Right ventricle myocardium inferior (tissue), 1 donor: ENCODE data around the gene CSNK2B. TPM values are rescaled to one million over a fixed set of nuclear protein-coding genes. Genes with fewer than 3 reads are reported as not detected.
"Not testable (repeated sequence)": the region's sequence is repeated elsewhere in the genome, so short reads cannot be mapped to it uniquely, and the experiment has no call there.

Experiments
- ATAC-seq: fragments of 200-7000 bp; cut with Tn5 transposase; one replicate; pipeline ENCODE4 v1.9.1; 2020; ENCODE audit warnings: mild to moderate bottlenecking, moderate library complexity
- DNase-seq: peaks from one replicate; pipeline ENCODE4 v3.0.0; 2021; ENCODE audit errors: missing footprints
- intact Hi-C: fragments of 100-400 bp; cut with DNase I; formaldehyde crosslinking; loops from one replicate; pipeline ENCODE4 v1.11.0; 2022
- total RNA-seq: library from RNA; stranded (reverse); fragmentation: NEBNext Ultra II Directional; extraction: Animal tissue kit (Norgen Biotek cat#: 25700); gene quantifications from one replicate; pipeline ENCODE4 v1.2.1, GENCODE V29; 2021
- donor health status: DM: no; HTN: yes; CAD: no; lungs with severe emphysema.

CSNK2B gene
- total RNA-seq, 1 donor from 2014 or later: 97.3 TPM

GRCh38 chr6:31701666-31702404, 36.0 kb downstream of the CSNK2B start:
- ATAC-seq (no peak), DNase-seq (no peak)
- intact Hi-C loops: loop anchor here (2.0 to 5.0 kb wide), 3 partner anchors 29 to 80 kb away; partner anchors contain the start of genes CSNK2B and PRRC2A

GRCh38 chr6:31702405-31702818, 36.5 kb downstream of the CSNK2B start:
- DNase-seq: no peak
- peak; percentile 9 for ATAC-seq

GRCh38 chr6:31702819-31703716, 37.2 kb downstream of the CSNK2B start, which contains the start of gene ABHD16A:
TSS of gene ABHD16A (minus strand) at chr6:31703324. CDS start at chr6:31703281, 43 bp downstream.
- intact Hi-C loops: loop anchor here (2.0 to 5.0 kb wide), 3 partner anchors 28 to 81 kb away; partner anchors contain the start of genes CSNK2B and PRRC2A
- DNase-seq (peak; percentile 100), ATAC-seq (peak; percentile 98)

More at GRCh38 chr6:31702405-31702818, 36.5 kb downstream of the CSNK2B start:
- intact Hi-C loops: loop anchor here (2.0 to 5.0 kb wide), 3 partner anchors 28 to 80 kb away; partner anchors contain the start of genes CSNK2B and PRRC2A

GRCh38 chr6:31705931-31706330, 40.1 kb downstream of the CSNK2B start:
- no peak for ATAC-seq

GRCh38 chr6:31706599-31706998, 40.7 kb downstream of the CSNK2B start, which contains the start of gene LY6G6F:
TSS of gene LY6G6F (plus strand) at chr6:31706866. CDS start at chr6:31706907, 41 bp downstream.
- DNase-seq: no peak
- intact Hi-C loops: no loop called here
- ATAC-seq: no peak

More at GRCh38 chr6:31705931-31706330, 40.1 kb downstream of the CSNK2B start:
- no peak for DNase-seq
- intact Hi-C loops: no loop called here

GRCh38 chr6:31707701-31708100, 41.8 kb downstream of the CSNK2B start:
- ATAC-seq: no peak
- DNase-seq: no peak
- intact Hi-C loops: no loop called here

- DNase-seq: no peak
- no peak for ATAC-seq
- intact Hi-C loops: no loop called here
Observed at GRCh38 chr6:31708224-31708623, 42.3 kb downstream of the CSNK2B start.

GRCh38 chr6:31709157-31709556, 43.3 kb downstream of the CSNK2B start:
- ATAC-seq, intact Hi-C loops, DNase-seq: not testable (repeated sequence)

GRCh38 chr6:31710523-31711219, 44.8 kb downstream of the CSNK2B start:
- intact Hi-C loops: no loop called here
- DNase-seq (no peak), ATAC-seq (no peak)

- intact Hi-C loops: no loop called here
- ATAC-seq (no peak), DNase-seq (no peak)
Observed at GRCh38 chr6:31711233-31711632, 45.4 kb downstream of the CSNK2B start.

GRCh38 chr6:31712296-31712695, 46.4 kb downstream of the CSNK2B start:
- intact Hi-C loops: no loop called here
- DNase-seq (no peak), ATAC-seq (peak; percentile 59)

GRCh38 chr6:31713465-31713864, 47.6 kb downstream of the CSNK2B start:
- ATAC-seq (no peak), DNase-seq (no peak)
- intact Hi-C loops: no loop called here

- no peak for ATAC-seq
- intact Hi-C loops: no loop called here
Observed at GRCh38 chr6:31713991-31714684, 48.3 kb downstream of the CSNK2B start.

GRCh38 chr6:31715022-31715958, 49.4 kb downstream of the CSNK2B start, which contains the start of gene LY6G6D:
TSS of gene LY6G6D (plus strand) at chr6:31715348. CDS start at chr6:31715356, 8 bp downstream.
- DNase-seq (no peak), ATAC-seq (no peak)
- intact Hi-C loops: no loop called here

More at GRCh38 chr6:31713991-31714684, 48.3 kb downstream of the CSNK2B start:
- no peak for DNase-seq

GRCh38 chr6:31717499-31718222, 51.8 kb downstream of the CSNK2B start:
- intact Hi-C loops: no loop called here
- DNase-seq (peak; percentile 44), ATAC-seq (no peak)

- no peak for ATAC-seq
- intact Hi-C loops: no loop called here
- DNase-seq: no peak
Observed at GRCh38 chr6:31718265-31718664, 52.4 kb downstream of the CSNK2B start.
